HepG2 (cell line): ENCODE data around the gene ABCG5. TPM values are rescaled to one million over a fixed set of nuclear protein-coding genes. Genes with fewer than 3 reads are reported as not detected.

Experiments
- BHLHE40 ChIP-seq: IDR thresholded peaks from 2 replicates; pipeline ENCODE4 v1.6.1; 2011; ENCODE audit warnings: low read length, improper control_type of control experiment
- CEBPZ ChIP-seq: IDR thresholded peaks from 2 replicates; pipeline ENCODE4 v1.6.1; 2012; ENCODE audit warnings: low read length, improper control_type of control experiment
- DRAP1 ChIP-seq: IDR thresholded peaks from 2 replicates; pipeline ENCODE4 v1.6.1; 2016; ENCODE audit warnings: missing genetic modification reagents, missing compliant biosample characterization
- GATAD2A ChIP-seq: IDR thresholded peaks from 2 replicates; pipeline ENCODE4 v1.6.1; 2016
- GRHL1 ChIP-seq: sonication (generic); formaldehyde crosslinking; conservative IDR thresholded peaks from 2 replicates; pipeline ENCODE4 v1.8.0; 2022; ENCODE audit warnings: missing genetic modification reagents
- GTF2F1 ChIP-seq: fragments of 150-350 bp; IDR thresholded peaks from 2 replicates; pipeline ENCODE4 v1.6.1; 2014; ENCODE audit warnings: low read length
- HMGXB4 ChIP-seq, 2 experiments: sonication (generic) in 1 of 2; formaldehyde crosslinking in 1 of 2; IDR thresholded peaks; 2 replicates each; pipeline versions ENCODE4 v1.4.0 to v1.6.1; 2018 to 2020; ENCODE audit warnings: missing genetic modification reagents in 2 of 2, borderline replicate concordance in 1 of 2, low read depth in 1 of 2, mild to moderate bottlenecking in 1 of 2, missing biosample characterization in 1 of 2
- HOXA5 ChIP-seq: sonication (generic); formaldehyde crosslinking; IDR thresholded peaks from 2 replicates; pipeline ENCODE4 v1.4.0; 2020; ENCODE audit warnings: missing genetic modification reagents
- PCBP1 ChIP-seq: fragments of 200-400 bp; formaldehyde crosslinking; IDR thresholded peaks from 2 replicates; pipeline ENCODE4 v1.6.1; 2017; ENCODE audit warnings: mild to moderate bottlenecking, low read depth, low read length, borderline replicate concordance
- TBX3 ChIP-seq: fragments of 450-650 bp; IDR thresholded peaks from 2 replicates; pipeline ENCODE4 v1.6.1; 2017; ENCODE audit warnings: antibody characterized with exemption, mild to moderate bottlenecking, inconsistent platforms, borderline replicate concordance
- ZBTB4 ChIP-seq: sonication (generic); formaldehyde crosslinking; IDR thresholded peaks from 2 replicates; pipeline ENCODE4 v1.4.0; 2020; ENCODE audit warnings: missing genetic modification reagents, mild to moderate bottlenecking, borderline replicate concordance
- ZNF230 ChIP-seq: sonication (generic); formaldehyde crosslinking; IDR thresholded peaks from 2 replicates; pipeline ENCODE4 v1.4.0; 2020; ENCODE audit warnings: mild to moderate bottlenecking, missing genetic modification reagents
- ZNF235 ChIP-seq: sonication (generic); formaldehyde crosslinking; IDR thresholded peaks from 2 replicates; pipeline ENCODE4 v1.8.1; 2023; ENCODE audit warnings: mild to moderate bottlenecking, missing genetic modification reagents, borderline replicate concordance
- ZNF713 ChIP-seq: sonication (generic); formaldehyde crosslinking; IDR thresholded peaks from 2 replicates; pipeline ENCODE4 v1.4.0; 2020; ENCODE audit warnings: mild to moderate bottlenecking, missing genetic modification reagents
- polyA plus RNA-seq, 8 experiments: library from polyadenylated mRNA; depleted of rRNA in 3 of 8; stranded (reverse) in 7 of 8; unstranded in 1 of 8; fragments of >200 nt; fragmentation: Illumina TruSeq in 4 of 8; extraction: Trizol in 4 of 8; gene quantifications; 2 replicates each; pipeline versions ENCODE4 v1.2.1 to v1.2.3, GENCODE V29; 2011 to 2016; ENCODE audit warnings: low read depth in 4 of 8, missing spikeins in 1 of 8, mixed read lengths in 1 of 8; ENCODE audit not compliant: insufficient read depth in 1 of 8
- total RNA-seq, 5 experiments: library from RNA; depleted of rRNA; stranded (reverse); fragments of >200 nt; fragmentation: Illumina TruSeq; extraction: Trizol; gene quantifications; 2 replicates each; pipeline ENCODE4 v1.2.3, GENCODE V29; 2016; ENCODE audit warnings: low read depth in 1 of 5

ABCG5 gene
- total and polyA plus RNA-seq, 2 of the 13 experiments (the other 11 are each of a cell fraction or from before 2014, with no cell fraction given): 15.1 to 39.0 TPM

- TF ChIP-seq ZBTB4 (CRISPR knock-in tag): 0 out of 2 replicates have a peak, but pooled peaks have one; percentile 6
- no peak for TF ChIP-seq GATAD2A (CRISPR knock-in tag)
- no peak for TF ChIP-seq HOXA5 (CRISPR knock-in tag)
- no peak for TF ChIP-seq GRHL1 (CRISPR knock-in tag)
- no peak for TF ChIP-seq ZNF235 (CRISPR knock-in tag)
- TF ChIP-seq BHLHE40: no peak
- TF ChIP-seq ZNF230: 0 out of 2 replicates have a peak, but pooled peaks have one; percentile 23
- no peak for TF ChIP-seq DRAP1 (CRISPR knock-in tag)
- TF ChIP-seq CEBPZ: no peak
- no peak for TF ChIP-seq GTF2F1
- TF ChIP-seq ZNF713 (CRISPR knock-in tag): no peak
- TF ChIP-seq PCBP1: no peak
- no peak for TF ChIP-seq HMGXB4 (CRISPR knock-in tag; IDR thresholded peaks at IDR 0.05; ENCODE audit: borderline replicate concordance in 1 of 2, low read depth in 1 of 2)
- TF ChIP-seq TBX3: no peak
Measured at GRCh38 chr2:43837831-43838559, 644 bp downstream of the ABCG5 start (continued).
